Neuronal stem cell (in vitro differentiated cells): Measurements from ENCODE around the gene BIRC7.
A peak's percentile ranks its signal among the peaks of the same experiment; 100 is the strongest.

ENCODE experiments used
- DNase-seq: peaks from one replicate; pipeline ENCODE4 v3.0.0-alpha.2; 2013; ENCODE audit warnings: low spot score
- H2AFZ ChIP-seq: one replicate; pipeline ENCODE4 v1.6.1; 2013; ENCODE audit warnings: mild to moderate bottlenecking, low read length, inconsistent platforms
- H2AK5ac ChIP-seq: 2 replicates; pipeline ENCODE4 v1.6.1; 2013; ENCODE audit warnings: low read depth, mild to moderate bottlenecking, inconsistent platforms, low read length, moderate library complexity, mixed read lengths
- H2BK120ac ChIP-seq: 2 replicates; pipeline ENCODE4 v1.6.1; 2013; ENCODE audit warnings: low read depth, mild to moderate bottlenecking, inconsistent platforms, low read length, moderate library complexity, mixed read lengths
- H2BK12ac ChIP-seq: one replicate; pipeline ENCODE4 v1.6.1; 2013; ENCODE audit warnings: low read length, inconsistent platforms
- H2BK15ac ChIP-seq: 2 replicates; pipeline ENCODE4 v1.6.1; 2013; ENCODE audit warnings: mild to moderate bottlenecking, low read length, inconsistent platforms, mixed read lengths
- H2BK5ac ChIP-seq: one replicate; pipeline ENCODE4 v1.6.1; 2013; ENCODE audit warnings: inconsistent platforms, mild to moderate bottlenecking, low read length, moderate library complexity
- H3K14ac ChIP-seq: one replicate; pipeline ENCODE4 v1.6.1; 2013; ENCODE audit warnings: low read length, inconsistent platforms
- H3K18ac ChIP-seq: 2 replicates; pipeline ENCODE4 v1.6.1; 2013; ENCODE audit warnings: low read length, inconsistent platforms
- H3K23ac ChIP-seq: 2 replicates; pipeline ENCODE4 v1.6.1; 2013; ENCODE audit warnings: low read depth, mild to moderate bottlenecking, mixed read lengths, low read length, inconsistent platforms; ENCODE audit not compliant: poor library complexity
- H3K27ac ChIP-seq: replicated peaks from 3 replicates; pipeline ENCODE4 v1.5.1; 2013; ENCODE audit warnings: low read length, inconsistent platforms
- H3K27me3 ChIP-seq, 3 experiments: 2 replicates each; pipeline ENCODE4 v1.6.1; 2013; ENCODE audit warnings: low read length in 3 of 3, mild to moderate bottlenecking in 2 of 3, inconsistent platforms in 1 of 3, low read depth in 1 of 3, mixed read lengths in 1 of 3, moderate library complexity in 1 of 3; ENCODE audit not compliant: control insufficient read depth in 3 of 3, insufficient read depth in 3 of 3
- H3K36me3 ChIP-seq, 2 donors: replicated peaks in 1 of 2; 2 replicates each; pipeline ENCODE4 v1.6.1; 2013; ENCODE audit warnings: low read length in 2 of 2; ENCODE audit not compliant: control insufficient read depth in 2 of 2, insufficient read depth in 2 of 2
- H3K4ac ChIP-seq: 2 replicates; pipeline ENCODE4 v1.6.1; 2013; ENCODE audit warnings: inconsistent platforms, mild to moderate bottlenecking, low read length, moderate library complexity
- H3K4me1 ChIP-seq, 2 donors: 1 replicate in 1 of 2; 2 replicates in 1 of 2; pipeline ENCODE4 v1.6.1; 2013; ENCODE audit warnings: low read length in 2 of 2, low read depth in 1 of 2; ENCODE audit not compliant: control insufficient read depth in 2 of 2, insufficient read depth in 1 of 2
- H3K4me2 ChIP-seq: one replicate; pipeline ENCODE4 v1.6.1; 2013; ENCODE audit warnings: mild to moderate bottlenecking, low read length, inconsistent platforms; ENCODE audit not compliant: insufficient read depth, poor library complexity, severe bottlenecking
- H3K4me3 ChIP-seq, 2 donors: 2 replicates each; pipeline ENCODE4 v1.5.1; 2013; ENCODE audit warnings: low read length in 2 of 2, mild to moderate bottlenecking in 2 of 2, inconsistent platforms in 1 of 2, moderate library complexity in 1 of 2
- H3K79me1 ChIP-seq: one replicate; pipeline ENCODE4 v1.6.1; 2013; ENCODE audit warnings: low read depth, mild to moderate bottlenecking, inconsistent platforms, low read length, moderate library complexity
- H3K9ac ChIP-seq: one replicate; pipeline ENCODE4 v1.6.1; 2013; ENCODE audit warnings: mild to moderate bottlenecking, low read depth, low read length, inconsistent platforms; ENCODE audit not compliant: poor library complexity
- H3K9me3 ChIP-seq, 2 donors: replicated peaks in 1 of 2; 2 replicates each; pipeline versions ENCODE3 to v1.6.1; 2013; ENCODE audit warnings: low read length in 2 of 2, mild to moderate bottlenecking in 2 of 2, inconsistent platforms in 1 of 2, low read depth in 1 of 2, mixed read lengths in 1 of 2, moderate library complexity in 1 of 2; ENCODE audit not compliant: control insufficient read depth in 2 of 2, insufficient read depth in 1 of 2
- H4K8ac ChIP-seq: one replicate; pipeline ENCODE4 v1.6.1; 2013; ENCODE audit warnings: low read depth, mild to moderate bottlenecking, inconsistent platforms, low read length, moderate library complexity
- H4K91ac ChIP-seq: one replicate; pipeline ENCODE4 v1.6.1; 2013; ENCODE audit warnings: low read length, low read depth, mild to moderate bottlenecking, inconsistent platforms; ENCODE audit not compliant: poor library complexity
- WGBS, 2 donors: extraction: QIAGEN DNeasy Blood & Tissue Kit; methylation state at CpG; one replicate each; pipeline ENCODE4 v1.1.7; 2013; ENCODE audit warnings: missing lambda C conversion rate in 2 of 2, mixed read lengths in 1 of 2; ENCODE audit not compliant: insufficient read length in 2 of 2, insufficient replicate concordance in 1 of 2; ENCODE audit errors: extremely low coverage in 2 of 2; 5-methylcytosine and 5-hydroxymethylcytosine counted together

BIRC7 gene

GRCh38 chr20:63242736-63243135, 7.0 kb downstream of the BIRC7 start:
- H2BK5ac ChIP-seq: peak overlapping the region; percentile 54
- H3K27ac ChIP-seq: no peak overlapping the region
- no CpG with 5 or more reads among the region's 21 CpGs for WGBS, 2 donors
- no peak overlapping the region for H4K91ac ChIP-seq
- no peak overlapping the region for H3K9ac ChIP-seq
- no peak overlapping the region for H3K18ac ChIP-seq
- H3K14ac ChIP-seq: peak overlapping the region; percentile 56
- H3K23ac ChIP-seq: no peak overlapping the region
- no peak overlapping the region for H2AFZ ChIP-seq
- peaks cover 4% of the 10 kb centered on the region for H3K79me1 ChIP-seq
- H3K4me1 ChIP-seq: peaks cover 11 to 19% of the 10 kb centered on the region in 2 donors
- no peak overlapping the region for H2BK15ac ChIP-seq
- no peak overlapping the region for H2BK120ac ChIP-seq
- H3K4me2 ChIP-seq: no peak overlapping the region
- H3K9me3 ChIP-seq: no peaks in the 10 kb centered on the region
- no peak overlapping the region for H3K4me3 ChIP-seq
- no peak for DNase-seq
- no peak overlapping the region for H2AK5ac ChIP-seq
- H3K4ac ChIP-seq: no peak overlapping the region
- H2BK12ac ChIP-seq: no peak overlapping the region
- no peak overlapping the region for H4K8ac ChIP-seq
- H3K36me3 ChIP-seq: peaks cover 0 to 15% of the 10 kb centered on the region in 2 donors
- H3K27me3 ChIP-seq: no peaks in the 10 kb centered on the region

GRCh38 chr20:63243604-63244247, 8.0 kb downstream of the BIRC7 start:
- Histone ChIP-seq H3K4me1 (peaks cover 11 to 23% of the 10 kb centered on the region in 2 donors), H3K9me3 (no peaks in the 10 kb centered on the region), H3K18ac (peak overlapping the region; percentile 71), H4K91ac (peak overlapping the region; percentile 72), H3K36me3 (peaks cover 0 to 15% of the 10 kb centered on the region in 2 donors), H3K4me2 (no peak overlapping the region), H3K27ac (no peak overlapping the region), H2AFZ (no peak overlapping the region), H2BK12ac (no peak overlapping the region), H4K8ac (no peak overlapping the region), H3K9ac (peak overlapping the region; percentile 77), H3K79me1 (peaks cover 5% of the 10 kb centered on the region), H2BK15ac (no peak overlapping the region), H2AK5ac (peak overlapping the region; percentile 46), H2BK5ac (no peak overlapping the region), H3K4me3 (no peak overlapping the region), H2BK120ac (no peak overlapping the region), H3K4ac (peak overlapping the region; percentile 37), H3K14ac (peak overlapping the region; percentile 38), H3K27me3 (no peaks in the 10 kb centered on the region), H3K23ac (peak overlapping the region; percentile 17)
- no peak for DNase-seq
- no CpG with 5 or more reads among the region's 25 CpGs for WGBS, 2 donors

- H2BK120ac ChIP-seq: no peak overlapping the region
- H2BK5ac ChIP-seq: no peak overlapping the region
- H3K4me1 ChIP-seq: peaks cover 11 to 23% of the 10 kb centered on the region in 2 donors
- H3K9ac ChIP-seq: no peak overlapping the region
- H3K9me3 ChIP-seq: no peaks in the 10 kb centered on the region
- H2BK15ac ChIP-seq: no peak overlapping the region
- H3K14ac ChIP-seq: no peak overlapping the region
- H3K4me2 ChIP-seq: no peak overlapping the region
- no peak overlapping the region for H2AFZ ChIP-seq
- no peak overlapping the region for H3K27ac ChIP-seq
- H3K27me3 ChIP-seq: no peaks in the 10 kb centered on the region
- H4K91ac ChIP-seq: no peak overlapping the region
- no peak overlapping the region for H2AK5ac ChIP-seq
- no peak for DNase-seq
- no peak overlapping the region for H3K4me3 ChIP-seq
- H3K36me3 ChIP-seq: peaks cover 2 to 17% of the 10 kb centered on the region in 2 donors
- H3K79me1 ChIP-seq: peaks cover 8% of the 10 kb centered on the region
- peak overlapping the region; percentile 64 for H3K18ac ChIP-seq
- WGBS, 2 donors: no CpG with 5 or more reads among the region's 10 CpGs
- H3K23ac ChIP-seq: peak overlapping the region; percentile 6
- no peak overlapping the region for H2BK12ac ChIP-seq
- H3K4ac ChIP-seq: no peak overlapping the region
- no peak overlapping the region for H4K8ac ChIP-seq
Observed at GRCh38 chr20:63244468-63244867, 8.8 kb downstream of the BIRC7 start.

- no peak overlapping the region for H3K4me3 ChIP-seq
- peak overlapping the region; percentile 50 for H3K9ac ChIP-seq
- peaks cover 11 to 19% of the 10 kb centered on the region in 2 donors for H3K4me1 ChIP-seq
- H3K23ac ChIP-seq: peak overlapping the region; percentile 83
- no peak overlapping the region for H3K27ac ChIP-seq
- H4K91ac ChIP-seq: no peak overlapping the region
- no peak overlapping the region for H2AFZ ChIP-seq
- H2BK5ac ChIP-seq: peak overlapping the region; percentile 53
- no peak for DNase-seq
- no peak overlapping the region for H3K4ac ChIP-seq
- H2BK120ac ChIP-seq: no peak overlapping the region
- H3K4me2 ChIP-seq: no peak overlapping the region
- H3K79me1 ChIP-seq: peaks cover 13% of the 10 kb centered on the region
- H2BK15ac ChIP-seq: peak overlapping the region; percentile 27
- no peaks in the 10 kb centered on the region for H3K27me3 ChIP-seq
- H4K8ac ChIP-seq: no peak overlapping the region
- H3K36me3 ChIP-seq: peaks cover 2 to 21% of the 10 kb centered on the region in 2 donors
- H3K9me3 ChIP-seq: no peaks in the 10 kb centered on the region
- peak overlapping the region; percentile 90 for H3K18ac ChIP-seq
- peak overlapping the region; percentile 40 for H2AK5ac ChIP-seq
- peak overlapping the region; percentile 94 for H3K14ac ChIP-seq
- no CpG with 5 or more reads among the region's 50 CpGs for WGBS, 2 donors
- H2BK12ac ChIP-seq: peak overlapping the region; percentile 2
Observed at GRCh38 chr20:63246490-63247288, 11.0 kb downstream of the BIRC7 start.
